HG03460 (cell line): ENCODE data around the gene ANTKMT.
"Not testable (repeated sequence)": the region's sequence is repeated elsewhere in the genome, so short reads cannot be mapped to it uniquely, and the experiment has no call there.

Experiments used
- ATAC-seq: cut with Tn5 transposase; IDR thresholded peaks from one replicate; pipeline ENCODE4 v1.9.1; 2021; ENCODE audit not compliant: unreplicated experiment

The ANTKMT gene

GRCh38 chr16:740459-740763, 19.5 kb downstream of the ANTKMT start:
- peak; percentile 6 for ATAC-seq

GRCh38 chr16:740764-741505, 20.0 kb downstream of the ANTKMT start, which contains the start of gene CIAO3:
Gene CIAO3, minus strand, starts transcription at chr16:740997. Its CDS starts 12 bp downstream, at chr16:740985.
- peak; percentile 70 for ATAC-seq

- ATAC-seq, result no peak
Measured at GRCh38 chr16:741986-742629, 21.2 kb downstream of the ANTKMT start.

- ATAC-seq, result not testable (repeated sequence)
Measured at GRCh38 chr16:742894-743293, 21.9 kb downstream of the ANTKMT start.

- ATAC-seq, result no peak
Measured at GRCh38 chr16:743794-744500, 23.0 kb downstream of the ANTKMT start.

GRCh38 chr16:745739-746138, 24.8 kb downstream of the ANTKMT start:
- no peak for ATAC-seq

- ATAC-seq, result no peak
Measured at GRCh38 chr16:746637-747036, 25.7 kb downstream of the ANTKMT start.

GRCh38 chr16:747978-748746, 27.2 kb downstream of the ANTKMT start:
- no peak for ATAC-seq

GRCh38 chr16:749010-749409, 28.1 kb downstream of the ANTKMT start:
- no peak for ATAC-seq

- ATAC-seq, result no peak
Measured at GRCh38 chr16:750485-750884, 29.5 kb downstream of the ANTKMT start.

- ATAC-seq, result no peak
Measured at GRCh38 chr16:751152-752006, 30.4 kb downstream of the ANTKMT start.

- no peak for ATAC-seq
Measured at GRCh38 chr16:752007-752312, 31.0 kb downstream of the ANTKMT start.

- not testable (repeated sequence) for ATAC-seq
Measured at GRCh38 chr16:754121-754607, 33.2 kb downstream of the ANTKMT start.

GRCh38 chr16:754656-755055, 33.7 kb downstream of the ANTKMT start:
- ATAC-seq, result no peak

- no peak for ATAC-seq
Measured at GRCh38 chr16:756428-756827, 35.5 kb downstream of the ANTKMT start.

GRCh38 chr16:759110-759910, 38.4 kb downstream of the ANTKMT start:
- ATAC-seq, result no peak

- ATAC-seq, result no peak
Measured at GRCh38 chr16:760065-760464, 39.1 kb downstream of the ANTKMT start.

- no peak for ATAC-seq
Measured at GRCh38 chr16:760545-761343, 39.8 kb downstream of the ANTKMT start, which contains the start of gene MSLN. Gene MSLN, plus strand, starts transcription at chr16:760734. Its CDS starts 1,947 bp downstream, at chr16:762681.
